H1 (cell line): Measurements from ENCODE around the gene IMPDH1. TPM values are rescaled to one million over a fixed set of nuclear protein-coding genes. Genes with fewer than 3 reads are reported as not detected.

Experiments
- CBX5 ChIP-seq: fragments of 300-800, 300-1000 bp; sonication (generic); IDR thresholded peaks from 2 replicates; pipeline ENCODE4 v1.7.1; 2016; ENCODE audit warnings: antibody characterized with exemption, low read length, low read depth
- CHD2 ChIP-seq: IDR thresholded peaks from 2 replicates; pipeline ENCODE4 v1.6.1; 2012; ENCODE audit warnings: low read length, improper control_type of control experiment
- CHD7 ChIP-seq: fragments of 300-600 bp; sonication (generic); IDR thresholded peaks from 2 replicates; pipeline ENCODE4 v1.7.1; 2012; ENCODE audit warnings: low read length, moderate library complexity, mild to moderate bottlenecking, inconsistent platforms; ENCODE audit not compliant: insufficient replicate concordance
- HDAC6 ChIP-seq: IDR thresholded peaks from one replicate; pipeline ENCODE4 v1.7.1; 2012; ENCODE audit warnings: low read depth, mild to moderate bottlenecking, inconsistent platforms, low read length, moderate library complexity
- polyA plus RNA-seq, 7 experiments: library from polyadenylated mRNA; depleted of rRNA in 3 of 7; stranded (reverse) in 5 of 7; unstranded in 2 of 7; fragments of >200 nt in 5 of 7; fragments of 200-250 nt in 2 of 7; gene quantifications; 1 replicate in 5 of 7; 2 replicates in 1 of 7; 4 replicates in 1 of 7; pipeline versions ENCODE4 v1.2.1 to v1.2.3, GENCODE V29; 2011 to 2013; ENCODE audit warnings: missing spikeins in 2 of 7, mixed read lengths in 2 of 7
- total RNA-seq: library from RNA; stranded (reverse); fragmentation: NEBNext Ultra II Directional; extraction: Animal tissue kit (Norgen Biotek cat#: 25700); gene quantifications from 2 replicates; pipeline ENCODE4 v1.2.1, GENCODE V29; 2021

IMPDH1 gene
- total and polyA plus RNA-seq, 2 of the 8 experiments (the other 6 are each of a cell fraction or from before 2014, with no cell fraction given): 45.8 TPM

- TF ChIP-seq CHD7: no peak
- no peak for TF ChIP-seq CBX5
- no peak for TF ChIP-seq HDAC6
- no peak for TF ChIP-seq CHD2
- TF ChIP-seq, all 59 proteins: peak for 0
These were observed 34.2 kb upstream of the IMPDH1 start (continued) for GRCh38 chr7:128443831-128444600.
